GM12878 (cell line): ENCODE data around the gene THRB. TPM values are rescaled to one million over a fixed set of nuclear protein-coding genes. Genes with fewer than 3 reads are reported as not detected.

Experiments used
- ATAC-seq: fragments of 200-7000 bp; cut with Tn5 transposase; 3 replicates; pipeline ENCODE4 v1.9.1; 2020; ENCODE audit warnings: mild to moderate bottlenecking, moderate library complexity
- BruUV-seq: library from RNA; stranded (reverse); fragments of 400-500 nt; replicated peaks from 2 replicates; lab custom pipeline; 2021; lab: Mats Ljungman, UMichigan
- CTCF ChIA-PET: fragments of 300-600 bp; sonication (Branson Sonifier 250); formaldehyde crosslinking; extraction: SDS; loops from one replicate; lab custom pipeline; 2021; ENCODE audit warnings: inconsistent platforms; lab: Yijun Ruan, JAX
- POLR2A ChIA-PET: fragments of 350-600 bp; formaldehyde crosslinking; extraction: SDS; loops from one replicate; lab custom pipeline; 2021; ENCODE audit warnings: inconsistent platforms; lab: Charles Lee
- RAD21 ChIA-PET: fragments of 300-600 bp; sonication (Branson Sonifier 250); formaldehyde crosslinking; loops from one replicate; lab custom pipeline; 2023; ENCODE audit warnings: antibody characterized with exemption; ENCODE audit not compliant: unreplicated experiment; lab: Charles Lee
- SMC1A ChIA-PET: fragments of 300-600 bp; sonication (Branson Sonifier 250); formaldehyde crosslinking; loops from one replicate; lab custom pipeline; 2023; ENCODE audit not compliant: unreplicated experiment, uncharacterized antibody; lab: Charles Lee
- DNase-seq: peaks from one replicate; pipeline ENCODE4 v3.0.0-alpha.2; 2011; ENCODE audit warnings: low read depth, low spot score
- FAIRE-seq: peaks from 3 replicates; lab custom pipeline; 2011; peaks lifted over from hg19 to GRCh38; lab: Jason Lieb, UNC
- H2AFZ ChIP-seq: 2 replicates; pipeline ENCODE4 v1.6.0; 2011; ENCODE audit warnings: low read depth, low read length, control low read depth; ENCODE audit not compliant: control insufficient read depth
- H3K27ac ChIP-seq: 2 replicates; pipeline ENCODE4 v1.5.1; 2011; ENCODE audit warnings: control low read depth; ENCODE audit not compliant: control insufficient read depth, insufficient read depth
- H3K27me3 ChIP-seq, 2 experiments: replicated peaks in 1 of 2; 2 replicates each; pipeline versions ENCODE4 v1.6.0 to v1.6.1; 2011; ENCODE audit warnings: low read length in 1 of 2; ENCODE audit not compliant: control insufficient read depth in 2 of 2, insufficient read depth in 2 of 2
- H3K36me3 ChIP-seq, 2 experiments: 2 replicates each; pipeline ENCODE4 v1.5.1; 2011; ENCODE audit warnings: low read length in 1 of 2; ENCODE audit not compliant: control insufficient read depth in 2 of 2, insufficient read depth in 2 of 2
- H3K4me1 ChIP-seq: 2 replicates; pipeline ENCODE4 v1.6.1; 2011; ENCODE audit warnings: mild to moderate bottlenecking, low read length, moderate library complexity, mixed read lengths; ENCODE audit not compliant: control insufficient read depth, insufficient read depth
- H3K4me2 ChIP-seq: 2 replicates; pipeline ENCODE4 v1.6.0; 2011; ENCODE audit warnings: control low read depth; ENCODE audit not compliant: control insufficient read depth, insufficient read depth
- H3K4me3 ChIP-seq: fragments of 200-600 bp; sonication (generic); 2 replicates; pipeline ENCODE4 v1.5.1; 2016
- H3K79me2 ChIP-seq: 2 replicates; pipeline ENCODE4 v1.6.0; 2011; ENCODE audit warnings: low read length; ENCODE audit not compliant: control insufficient read depth, insufficient read depth
- H3K9ac ChIP-seq: 2 replicates; pipeline ENCODE4 v1.8.0; 2011; ENCODE audit warnings: low read length, control low read depth, mixed read lengths; ENCODE audit not compliant: control insufficient read depth, insufficient read depth
- H3K9me3 ChIP-seq: replicated peaks from 3 replicates; pipeline ENCODE4 v1.5.1; 2011; ENCODE audit warnings: mild to moderate bottlenecking, low read length; ENCODE audit not compliant: control insufficient read depth, insufficient read depth
- H4K20me1 ChIP-seq: 2 replicates; pipeline ENCODE4 v1.6.0; 2011; ENCODE audit not compliant: control insufficient read depth, insufficient read depth
- ATF7 ChIP-seq: fragments of 450-650 bp; IDR thresholded peaks from 2 replicates; pipeline ENCODE4 v1.6.1; 2016; ENCODE audit warnings: low read depth, mild to moderate bottlenecking
- BMI1 ChIP-seq: fragments of 450-650 bp; IDR thresholded peaks from 2 replicates; pipeline ENCODE4 v1.6.1; 2016; ENCODE audit warnings: mild to moderate bottlenecking, moderate library complexity, borderline replicate concordance
- IRF4 ChIP-seq: IDR thresholded peaks from 2 replicates; pipeline ENCODE4 v1.6.1; 2011; ENCODE audit warnings: low read depth, low read length
- KDM1A ChIP-seq: fragments of 200-600 bp; sonication (generic); IDR thresholded peaks from 2 replicates; pipeline ENCODE4 v1.6.1; 2016; ENCODE audit warnings: borderline replicate concordance
- MEF2B ChIP-seq: fragments of 450-650 bp; IDR thresholded peaks from 2 replicates; pipeline ENCODE4 v1.6.1; 2018; ENCODE audit warnings: mild to moderate bottlenecking, moderate library complexity; ENCODE audit not compliant: partially characterized antibody, poor library complexity, severe bottlenecking
- NR2C1 ChIP-seq: fragments of 450-650 bp; IDR thresholded peaks from 2 replicates; pipeline ENCODE4 v1.6.1; 2017; ENCODE audit warnings: antibody characterized with exemption, mild to moderate bottlenecking, moderate library complexity
- NR2F1 ChIP-seq: fragments of 450-650 bp; conservative IDR thresholded peaks from 2 replicates; pipeline ENCODE4 v1.6.1; 2017; ENCODE audit warnings: mild to moderate bottlenecking
- PAX5 ChIP-seq: IDR thresholded peaks from 2 replicates; pipeline ENCODE4 v1.6.1; 2011; ENCODE audit warnings: low read depth, low read length, borderline replicate concordance
- SMAD5 ChIP-seq: IDR thresholded peaks from 2 replicates; pipeline ENCODE4 v1.6.1; 2016; ENCODE audit warnings: antibody characterized with exemption, low read depth
- SREBF1 ChIP-seq: IDR thresholded peaks from 2 replicates; pipeline ENCODE4 v1.6.1; 2012; ENCODE audit warnings: mild to moderate bottlenecking, low read length
- TCF3 ChIP-seq: IDR thresholded peaks from 2 replicates; pipeline ENCODE4 v1.6.1; 2012; ENCODE audit warnings: low read depth, mild to moderate bottlenecking, low read length, borderline replicate concordance; ENCODE audit not compliant: insufficient read depth
- WRNIP1 ChIP-seq: IDR thresholded peaks from 2 replicates; pipeline ENCODE4 v1.6.1; 2011; ENCODE audit warnings: low read depth, low read length, improper control_type of control experiment, borderline replicate concordance
- ZZZ3 ChIP-seq: IDR thresholded peaks from 2 replicates; pipeline ENCODE4 v1.6.1; 2011; ENCODE audit warnings: low read depth; ENCODE audit not compliant: control insufficient read depth, insufficient read length
- WGBS: methylation state at CpG from one replicate; pipeline ENCODE4 v1.1.6; 2016; ENCODE audit warnings: low lambda C conversion rate; ENCODE audit not compliant: insufficient replicate concordance, insufficient coverage; ENCODE audit errors: missing lambda C conversion rate; 5-methylcytosine and 5-hydroxymethylcytosine counted together
- in situ Hi-C: fragments of 300-500 bp; cut with MboI; formaldehyde crosslinking; loops from 9 replicates; pipeline ENCODE4 v1.14.3; 2018; ENCODE audit warnings: mixed read lengths
- intact Hi-C: fragments of 100-400 bp; cut with micrococcal nuclease; formaldehyde crosslinking; loops from one replicate; pipeline ENCODE4 v1.14.2; 2022; ENCODE audit not compliant: unreplicated experiment
- polyA plus RNA-seq, 11 experiments: library from polyadenylated mRNA; depleted of rRNA in 4 of 11; unstranded in 6 of 11; stranded (reverse) in 5 of 11; fragments of >200 nt; fragmentation: Nextera tagmentation in 4 of 11; fragmentation: Illumina TruSeq in 1 of 11; extraction: Ambion mirVana in 4 of 11; extraction: Trizol in 1 of 11; gene quantifications; 1 replicate in 1 of 11; 2 replicates in 10 of 11; pipeline versions ENCODE4 v1.2.1 to v1.2.3, GENCODE V29; 2011 to 2016; ENCODE audit warnings: inconsistent platforms in 2 of 11, missing spikeins in 2 of 11, low read depth in 1 of 11
- total RNA-seq, 4 experiments: library from RNA; depleted of rRNA in 3 of 4; stranded (reverse); fragments of >200 nt in 3 of 4; fragmentation: Illumina TruSeq in 1 of 4; extraction: Trizol in 1 of 4; gene quantifications; 2 replicates each; pipeline versions ENCODE4 v1.2.1 to v1.2.3, GENCODE V29; 2013 to 2021
- TF ChIP-seq, protein P1 (sequence below): fragments of 450-650 bp; formaldehyde crosslinking; IDR thresholded peaks from 2 replicates; pipeline ENCODE4 v1.4.0; 2022; ENCODE audit warnings: mild to moderate bottlenecking, moderate library complexity
- TF ChIP-seq, protein P2 (sequence below): IDR thresholded peaks from 2 replicates; pipeline ENCODE4 v1.6.1; 2012; ENCODE audit warnings: low read depth, low read length, improper control_type of control experiment
- TF ChIP-seq, protein P3 (sequence below): fragments of 450-650 bp; formaldehyde crosslinking; IDR thresholded peaks from 2 replicates; pipeline ENCODE4 v1.5.0; 2022; ENCODE audit warnings: mild to moderate bottlenecking, missing genetic modification characterization
- TF ChIP-seq, protein P4 (sequence below): fragments of 150-350 bp; IDR thresholded peaks from 2 replicates; pipeline ENCODE4 v1.6.1; 2014; ENCODE audit warnings: mild to moderate bottlenecking, low read depth, low read length

The THRB gene
- total and polyA plus RNA-seq, 10 of the 15 experiments (the other 5 are each of a cell fraction or from before 2014, with no cell fraction given), result 0.05 TPM; not detected in 9

DNA sequence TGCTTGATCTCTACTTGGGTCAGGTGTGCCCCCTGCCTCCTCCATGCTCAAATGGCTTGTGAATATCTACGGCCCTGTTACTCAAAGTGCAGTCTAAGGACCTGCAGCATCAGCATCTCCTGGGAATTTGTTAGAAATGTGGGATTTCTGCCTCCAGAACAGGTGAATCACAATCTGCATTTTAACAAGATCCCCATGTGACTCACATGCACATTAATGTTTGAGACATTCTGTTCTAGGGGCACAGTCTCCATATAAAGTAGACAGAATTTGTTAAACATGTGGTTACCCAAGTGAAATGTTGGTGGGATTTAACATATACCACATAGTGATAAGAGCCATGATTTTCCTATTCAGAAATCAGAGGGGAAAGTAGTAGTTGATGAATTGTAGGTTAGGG lies 293.3 kb downstream of the THRB start:
- no peak for ATAC-seq
- Histone ChIP-seq H3K36me3 (no peaks in the 10 kb centered on the region), H3K4me3 (no peak overlapping the region), H3K27me3 (peaks cover 0 to 4% of the 10 kb centered on the region in 2 experiments; a peak in 1 of 4 replicates), H4K20me1 (no peaks in the 10 kb centered on the region), H3K4me1 (no peaks in the 10 kb centered on the region), H3K9ac (no peak overlapping the region), H3K9me3 (no peaks in the 10 kb centered on the region), H2AFZ (no peak overlapping the region), H3K27ac (no peak overlapping the region), H3K79me2 (no peaks in the 10 kb centered on the region), H3K4me2 (no peak overlapping the region)
- no peak for FAIRE-seq
- SMC1A ChIA-PET, result no interaction called here
- CTCF ChIA-PET, result no interaction called here
- in situ Hi-C loops, result no loop called here
- 38% methylated on average over 1 of the region's 1 CpG for WGBS
- RAD21 ChIA-PET, result no interaction called here
- BruUV-seq, result no TSS peak
- intact Hi-C loops, result no loop called here
- DNase-seq, result no peak
- POLR2A ChIA-PET, result no interaction called here
- TF ChIP-seq ATF7 (no peak), NR2F1 (no peak), TCF3 (no peak), IRF4 (no peak), WRNIP1 (no peak), MEF2B (no peak), SMAD5 (no peak), PAX5 (no peak), ZZZ3 (no peak), NR2C1 (no peak), BMI1 (no peak), KDM1A (no peak), SREBF1 (no peak)
- TF ChIP-seq, protein P1, sequence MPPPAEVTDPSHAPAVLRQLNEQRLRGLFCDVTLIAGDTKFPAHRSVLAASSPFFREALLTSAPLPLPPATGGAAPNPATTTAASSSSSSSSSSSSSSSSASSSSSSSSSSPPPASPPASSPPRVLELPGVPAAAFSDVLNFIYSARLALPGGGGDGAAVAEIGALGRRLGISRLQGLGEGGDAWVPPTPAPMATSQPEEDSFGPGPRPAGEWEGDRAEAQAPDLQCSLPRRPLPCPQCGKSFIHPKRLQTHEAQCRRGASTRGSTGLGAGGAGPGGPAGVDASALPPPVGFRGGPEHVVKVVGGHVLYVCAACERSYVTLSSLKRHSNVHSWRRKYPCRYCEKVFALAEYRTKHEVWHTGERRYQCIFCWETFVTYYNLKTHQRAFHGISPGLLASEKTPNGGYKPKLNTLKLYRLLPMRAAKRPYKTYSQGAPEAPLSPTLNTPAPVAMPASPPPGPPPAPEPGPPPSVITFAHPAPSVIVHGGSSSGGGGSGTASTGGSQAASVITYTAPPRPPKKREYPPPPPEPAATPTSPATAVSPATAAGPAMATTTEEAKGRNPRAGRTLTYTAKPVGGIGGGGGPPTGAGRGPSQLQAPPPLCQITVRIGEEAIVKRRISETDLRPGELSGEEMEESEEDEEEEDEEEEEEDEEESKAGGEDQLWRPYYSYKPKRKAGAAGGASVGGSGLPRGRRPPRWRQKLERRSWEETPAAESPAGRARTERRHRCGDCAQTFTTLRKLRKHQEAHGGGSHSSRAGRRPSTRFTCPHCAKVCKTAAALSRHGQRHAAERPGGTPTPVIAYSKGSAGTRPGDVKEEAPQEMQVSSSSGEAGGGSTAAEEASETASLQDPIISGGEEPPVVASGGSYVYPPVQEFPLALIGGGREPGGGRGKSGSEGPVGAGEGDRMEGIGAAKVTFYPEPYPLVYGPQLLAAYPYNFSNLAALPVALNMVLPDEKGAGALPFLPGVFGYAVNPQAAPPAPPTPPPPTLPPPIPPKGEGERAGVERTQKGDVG (CRISPR knock-in tag), result no peak
- TF ChIP-seq, protein P2, sequence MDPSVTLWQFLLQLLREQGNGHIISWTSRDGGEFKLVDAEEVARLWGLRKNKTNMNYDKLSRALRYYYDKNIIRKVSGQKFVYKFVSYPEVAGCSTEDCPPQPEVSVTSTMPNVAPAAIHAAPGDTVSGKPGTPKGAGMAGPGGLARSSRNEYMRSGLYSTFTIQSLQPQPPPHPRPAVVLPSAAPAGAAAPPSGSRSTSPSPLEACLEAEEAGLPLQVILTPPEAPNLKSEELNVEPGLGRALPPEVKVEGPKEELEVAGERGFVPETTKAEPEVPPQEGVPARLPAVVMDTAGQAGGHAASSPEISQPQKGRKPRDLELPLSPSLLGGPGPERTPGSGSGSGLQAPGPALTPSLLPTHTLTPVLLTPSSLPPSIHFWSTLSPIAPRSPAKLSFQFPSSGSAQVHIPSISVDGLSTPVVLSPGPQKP, result no peak
- TF ChIP-seq, protein P3, sequence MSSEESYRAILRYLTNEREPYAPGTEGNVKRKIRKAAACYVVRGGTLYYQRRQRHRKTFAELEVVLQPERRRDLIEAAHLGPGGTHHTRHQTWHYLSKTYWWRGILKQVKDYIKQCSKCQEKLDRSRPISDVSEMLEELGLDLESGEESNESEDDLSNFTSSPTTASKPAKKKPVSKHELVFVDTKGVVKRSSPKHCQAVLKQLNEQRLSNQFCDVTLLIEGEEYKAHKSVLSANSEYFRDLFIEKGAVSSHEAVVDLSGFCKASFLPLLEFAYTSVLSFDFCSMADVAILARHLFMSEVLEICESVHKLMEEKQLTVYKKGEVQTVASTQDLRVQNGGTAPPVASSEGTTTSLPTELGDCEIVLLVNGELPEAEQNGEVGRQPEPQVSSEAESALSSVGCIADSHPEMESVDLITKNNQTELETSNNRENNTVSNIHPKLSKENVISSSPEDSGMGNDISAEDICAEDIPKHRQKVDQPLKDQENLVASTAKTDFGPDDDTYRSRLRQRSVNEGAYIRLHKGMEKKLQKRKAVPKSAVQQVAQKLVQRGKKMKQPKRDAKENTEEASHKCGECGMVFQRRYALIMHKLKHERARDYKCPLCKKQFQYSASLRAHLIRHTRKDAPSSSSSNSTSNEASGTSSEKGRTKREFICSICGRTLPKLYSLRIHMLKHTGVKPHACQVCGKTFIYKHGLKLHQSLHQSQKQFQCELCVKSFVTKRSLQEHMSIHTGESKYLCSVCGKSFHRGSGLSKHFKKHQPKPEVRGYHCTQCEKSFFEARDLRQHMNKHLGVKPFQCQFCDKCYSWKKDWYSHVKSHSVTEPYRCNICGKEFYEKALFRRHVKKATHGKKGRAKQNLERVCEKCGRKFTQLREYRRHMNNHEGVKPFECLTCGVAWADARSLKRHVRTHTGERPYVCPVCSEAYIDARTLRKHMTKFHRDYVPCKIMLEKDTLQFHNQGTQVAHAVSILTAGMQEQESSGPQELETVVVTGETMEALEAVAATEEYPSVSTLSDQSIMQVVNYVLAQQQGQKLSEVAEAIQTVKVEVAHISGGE (CRISPR knock-in tag), result no peak
- TF ChIP-seq, protein P4, sequence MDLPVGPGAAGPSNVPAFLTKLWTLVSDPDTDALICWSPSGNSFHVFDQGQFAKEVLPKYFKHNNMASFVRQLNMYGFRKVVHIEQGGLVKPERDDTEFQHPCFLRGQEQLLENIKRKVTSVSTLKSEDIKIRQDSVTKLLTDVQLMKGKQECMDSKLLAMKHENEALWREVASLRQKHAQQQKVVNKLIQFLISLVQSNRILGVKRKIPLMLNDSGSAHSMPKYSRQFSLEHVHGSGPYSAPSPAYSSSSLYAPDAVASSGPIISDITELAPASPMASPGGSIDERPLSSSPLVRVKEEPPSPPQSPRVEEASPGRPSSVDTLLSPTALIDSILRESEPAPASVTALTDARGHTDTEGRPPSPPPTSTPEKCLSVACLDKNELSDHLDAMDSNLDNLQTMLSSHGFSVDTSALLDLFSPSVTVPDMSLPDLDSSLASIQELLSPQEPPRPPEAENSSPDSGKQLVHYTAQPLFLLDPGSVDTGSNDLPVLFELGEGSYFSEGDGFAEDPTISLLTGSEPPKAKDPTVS, result no peak
